Measurements from ENCODE around the gene KMT2B.

GRCh38 chr19:35723671-35724070 is 5.9 kb downstream of the KMT2B start:
- TF ChIP-seq CTCF (IDR thresholded peaks at IDR 0.05; ENCODE audit: low read length): no peak
- no peak for TF ChIP-seq EZH2phosphoT487 (IDR thresholded peaks at IDR 0.05; ENCODE audit: low read length)
